Lung (tissue), 12 donors: ENCODE results near the gene CLDN9. TPM values are rescaled to one million over a fixed set of nuclear protein-coding genes. Genes with fewer than 3 reads are reported as not detected.
"Not testable (repeated sequence)": the region's sequence is repeated elsewhere in the genome, so short reads cannot be mapped to it uniquely, and the experiment has no call there.

Source experiments
- ATAC-seq: fragments of 200-7000 bp; cut with Tn5 transposase; one replicate; pipeline ENCODE4 v1.9.1; 2020; ENCODE audit warnings: moderate number of reproducible peaks; ENCODE audit not compliant: insufficient read depth, low FRiP score
- DNase-seq, 3 donors: peaks; one replicate each; pipeline ENCODE4 v3.0.0-alpha.2; 2013 to 2017
- H3K27ac ChIP-seq, 2 donors: one replicate each; pipeline ENCODE4 v1.5.1; 2013; ENCODE audit warnings: mild to moderate bottlenecking in 2 of 2, moderate library complexity in 2 of 2, control low read depth in 1 of 2, inconsistent platforms in 1 of 2, low read depth in 1 of 2, low read length in 1 of 2
- H3K27me3 ChIP-seq, 3 donors: one replicate each; pipeline ENCODE4 v1.5.1; 2013; ENCODE audit warnings: low read length in 2 of 3; ENCODE audit not compliant: control insufficient read depth in 3 of 3, insufficient read depth in 3 of 3
- H3K36me3 ChIP-seq, 4 donors: one replicate each; pipeline ENCODE4 v1.5.1; 2013; ENCODE audit warnings: low read length in 4 of 4, mild to moderate bottlenecking in 1 of 4, moderate library complexity in 1 of 4; ENCODE audit not compliant: control insufficient read depth in 4 of 4, insufficient read depth in 4 of 4
- H3K4me1 ChIP-seq, 5 donors: one replicate each; pipeline ENCODE4 v1.5.1; 2013; ENCODE audit warnings: low read length in 5 of 5, mild to moderate bottlenecking in 2 of 5, moderate library complexity in 1 of 5; ENCODE audit not compliant: control insufficient read depth in 5 of 5, insufficient read depth in 5 of 5
- H3K4me3 ChIP-seq: one replicate; pipeline ENCODE4 v1.5.1; 2013; ENCODE audit warnings: mild to moderate bottlenecking, control low read depth, moderate library complexity
- H3K9ac ChIP-seq, 2 donors: one replicate each; pipeline ENCODE4 v1.5.1; 2013; ENCODE audit warnings: low read length in 2 of 2, control low read depth in 1 of 2; ENCODE audit not compliant: insufficient read depth in 1 of 2
- H3K9me3 ChIP-seq, 4 donors: one replicate each; pipeline ENCODE4 v1.5.1; 2013; ENCODE audit warnings: low read length in 3 of 4, mild to moderate bottlenecking in 1 of 4, moderate library complexity in 1 of 4; ENCODE audit not compliant: control insufficient read depth in 4 of 4, insufficient read depth in 3 of 4
- WGBS, 2 donors: extraction: QIAGEN DNeasy Blood & Tissue Kit; methylation state at CpG; one replicate each; pipeline ENCODE4 v1.1.7; 2013; 5-methylcytosine and 5-hydroxymethylcytosine counted together
- polyA plus RNA-seq, 2 donors: library from polyadenylated mRNA; stranded (reverse); fragments of 200-250 nt; gene quantifications; one replicate each; pipeline ENCODE4 v1.2.1, GENCODE V29; 2013
- total RNA-seq, 2 donors: library from RNA; depleted of rRNA in 1 of 2; stranded (reverse); fragments of >200 nt in 1 of 2; gene quantifications; one replicate each; pipeline ENCODE4 v1.2.1, GENCODE V29; 2014 to 2021
- TF ChIP-seq, protein P1 (sequence below): IDR thresholded peaks from 2 replicates; pipeline ENCODE4 v1.5.1; 2012; ENCODE audit warnings: mild to moderate bottlenecking; ENCODE audit errors: control extremely low read depth, extremely low read depth
- donor health status: control.
- donor health status: control.
- donor health status: Bipolar disorder and iron deficiency.
- donor health status: healthy.
- donor health status: DM: yes; HTN: yes; CAD: no.

CLDN9 gene
- total and polyA plus RNA-seq, 4 donors: 0.91 to 5.3 (median 1.3) TPM

DNA sequence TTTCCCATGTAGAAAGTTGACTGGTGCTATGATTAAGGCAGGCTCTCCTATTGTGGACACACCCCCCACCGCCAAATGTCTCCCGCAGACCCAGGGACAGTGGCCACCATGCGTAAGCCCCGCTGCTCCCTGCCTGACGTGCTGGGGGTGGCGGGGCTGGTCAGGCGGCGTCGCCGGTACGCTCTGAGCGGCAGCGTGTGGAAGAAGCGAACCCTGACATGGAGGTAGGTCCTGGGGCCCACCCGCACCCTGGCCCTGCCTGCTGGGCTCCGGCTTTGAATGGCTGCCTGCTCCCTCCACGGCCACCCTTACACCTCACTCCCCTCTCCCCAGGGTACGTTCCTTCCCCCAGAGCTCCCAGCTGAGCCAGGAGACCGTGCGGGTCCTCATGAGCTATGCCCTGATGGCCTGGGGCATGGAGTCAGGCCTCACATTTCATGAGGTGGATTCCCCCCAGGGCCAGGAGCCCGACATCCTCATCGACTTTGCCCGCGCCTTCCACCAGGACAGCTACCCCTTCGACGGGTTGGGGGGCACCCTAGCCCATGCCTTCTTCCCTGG, 37.3 kb downstream of the CLDN9 start:
- H3K4me1 ChIP-seq: peaks cover 0 to 6% (median 3%) of the 10 kb centered on the region in 5 donors
- no peak overlapping the region for H3K4me3 ChIP-seq
- TF ChIP-seq, protein P1, sequence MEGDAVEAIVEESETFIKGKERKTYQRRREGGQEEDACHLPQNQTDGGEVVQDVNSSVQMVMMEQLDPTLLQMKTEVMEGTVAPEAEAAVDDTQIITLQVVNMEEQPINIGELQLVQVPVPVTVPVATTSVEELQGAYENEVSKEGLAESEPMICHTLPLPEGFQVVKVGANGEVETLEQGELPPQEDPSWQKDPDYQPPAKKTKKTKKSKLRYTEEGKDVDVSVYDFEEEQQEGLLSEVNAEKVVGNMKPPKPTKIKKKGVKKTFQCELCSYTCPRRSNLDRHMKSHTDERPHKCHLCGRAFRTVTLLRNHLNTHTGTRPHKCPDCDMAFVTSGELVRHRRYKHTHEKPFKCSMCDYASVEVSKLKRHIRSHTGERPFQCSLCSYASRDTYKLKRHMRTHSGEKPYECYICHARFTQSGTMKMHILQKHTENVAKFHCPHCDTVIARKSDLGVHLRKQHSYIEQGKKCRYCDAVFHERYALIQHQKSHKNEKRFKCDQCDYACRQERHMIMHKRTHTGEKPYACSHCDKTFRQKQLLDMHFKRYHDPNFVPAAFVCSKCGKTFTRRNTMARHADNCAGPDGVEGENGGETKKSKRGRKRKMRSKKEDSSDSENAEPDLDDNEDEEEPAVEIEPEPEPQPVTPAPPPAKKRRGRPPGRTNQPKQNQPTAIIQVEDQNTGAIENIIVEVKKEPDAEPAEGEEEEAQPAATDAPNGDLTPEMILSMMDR: no peak
- DNase-seq (no peak), ATAC-seq (no peak)
- WGBS, 2 donors: 79 to 86% methylated on average over 26 of the region's 26 CpGs
- no peaks in the 10 kb centered on the region for H3K9me3 ChIP-seq
- H3K27me3 ChIP-seq: peaks cover 0 to 34% (median 29%) of the 10 kb centered on the region in 3 donors
- no peak overlapping the region for H3K9ac ChIP-seq
- H3K36me3 ChIP-seq: no peaks in the 10 kb centered on the region
- no peak overlapping the region for H3K27ac ChIP-seq

DNA sequence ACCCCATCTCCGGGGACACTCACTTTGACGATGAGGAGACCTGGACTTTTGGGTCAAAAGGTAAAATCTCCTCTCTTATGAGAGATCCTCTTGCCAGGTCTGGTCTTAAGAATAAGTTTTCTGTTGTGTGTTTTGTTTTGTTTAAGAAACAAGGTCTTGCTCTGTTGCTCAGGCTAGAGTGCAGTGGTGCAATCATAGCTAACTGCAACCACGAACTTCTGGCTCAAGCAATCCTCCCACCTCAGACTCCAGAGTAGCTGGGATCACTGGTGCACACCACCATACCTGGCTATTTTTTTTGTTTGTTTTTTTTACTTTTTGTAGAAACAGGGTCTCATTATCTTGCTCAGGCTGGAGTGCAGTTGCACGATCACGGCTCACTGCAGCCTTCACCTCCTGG, 37.8 kb downstream of the CLDN9 start:
- peaks cover 0 to 31% (median 26%) of the 10 kb centered on the region in 3 donors for H3K27me3 ChIP-seq
- no peak for ATAC-seq

DNA sequence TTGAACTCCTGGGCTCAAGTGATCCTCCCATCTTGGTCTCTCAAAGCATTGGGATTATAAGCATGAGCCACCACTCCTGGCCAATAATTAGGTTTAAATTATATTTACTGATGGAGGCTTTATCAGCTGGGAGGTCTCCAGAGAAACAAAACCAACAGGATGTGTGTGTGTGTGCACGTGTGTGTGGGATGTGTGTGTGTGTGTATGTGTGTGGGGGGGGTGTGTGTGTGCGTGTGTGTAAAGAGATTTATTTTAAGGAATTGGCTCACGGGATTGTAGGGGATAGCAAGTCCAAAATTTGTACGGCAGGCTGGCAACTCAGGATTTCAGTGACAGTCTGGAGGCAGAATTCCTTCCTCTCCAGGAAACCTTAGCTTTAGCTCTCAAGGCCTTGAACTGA, 38.3 kb downstream of the CLDN9 start:
- Histone ChIP-seq H3K4me3 (no peak overlapping the region), H3K27me3 (peaks cover 0 to 28% (median 26%) of the 10 kb centered on the region in 3 donors), H3K27ac (no peak overlapping the region), H3K9me3 (no peaks in the 10 kb centered on the region), H3K4me1 (peaks cover 0 to 4% (median 2%) of the 10 kb centered on the region in 5 donors), H3K9ac (no peak overlapping the region), H3K36me3 (no peaks in the 10 kb centered on the region)
- no peak for DNase-seq
- 22 to 30% methylated on average over 4 of the region's 4 CpGs for WGBS, 2 donors
- no peak for ATAC-seq
- TF ChIP-seq, protein P1: no peak

More for the DNA sequence above, 37.8 kb downstream of the CLDN9 start:
- Histone ChIP-seq H3K4me1 (peaks cover 0 to 6% (median 3%) of the 10 kb centered on the region in 5 donors), H3K36me3 (no peaks in the 10 kb centered on the region), H3K9me3 (no peaks in the 10 kb centered on the region), H3K4me3 (no peak overlapping the region), H3K27ac (no peak overlapping the region), H3K9ac (no peak overlapping the region)
- TF ChIP-seq, protein P1: no peak
- WGBS, 2 donors: 71 to 80% methylated on average over 5 of the region's 5 CpGs
- DNase-seq: no peak

DNA sequence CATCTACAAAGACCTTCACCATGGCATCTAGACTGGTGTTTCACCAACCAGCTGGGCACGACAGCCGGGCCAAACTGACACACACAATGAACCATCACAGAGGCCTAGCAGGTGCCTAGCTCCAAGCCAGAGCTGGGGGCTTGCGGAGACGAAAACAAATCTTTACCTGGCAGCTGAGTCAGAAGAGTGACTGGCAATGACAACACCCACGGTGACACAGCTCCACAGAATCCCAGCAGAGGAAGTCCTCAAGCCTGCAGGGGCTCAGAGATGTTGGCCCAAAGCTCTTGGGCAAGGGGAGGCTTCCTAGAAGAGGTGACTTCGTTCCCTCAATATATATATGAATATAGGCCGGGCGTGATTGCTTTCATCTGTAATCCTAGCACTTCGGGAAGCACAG, 38.8 kb downstream of the CLDN9 start:
- peaks cover 0 to 26% (median 25%) of the 10 kb centered on the region in 3 donors for H3K27me3 ChIP-seq
- H3K36me3 ChIP-seq: no peaks in the 10 kb centered on the region
- H3K4me1 ChIP-seq: peaks cover 0 to 2% (median 0%) of the 10 kb centered on the region in 5 donors
- no peak for DNase-seq
- TF ChIP-seq, protein P1: no peak
- 48 to 55% methylated on average over 9 of the region's 9 CpGs for WGBS, 2 donors
- H3K9ac ChIP-seq: no peak overlapping the region
- no peaks in the 10 kb centered on the region for H3K9me3 ChIP-seq
- ATAC-seq: no peak
- H3K27ac ChIP-seq: no peak overlapping the region
- H3K4me3 ChIP-seq: no peak overlapping the region

DNA sequence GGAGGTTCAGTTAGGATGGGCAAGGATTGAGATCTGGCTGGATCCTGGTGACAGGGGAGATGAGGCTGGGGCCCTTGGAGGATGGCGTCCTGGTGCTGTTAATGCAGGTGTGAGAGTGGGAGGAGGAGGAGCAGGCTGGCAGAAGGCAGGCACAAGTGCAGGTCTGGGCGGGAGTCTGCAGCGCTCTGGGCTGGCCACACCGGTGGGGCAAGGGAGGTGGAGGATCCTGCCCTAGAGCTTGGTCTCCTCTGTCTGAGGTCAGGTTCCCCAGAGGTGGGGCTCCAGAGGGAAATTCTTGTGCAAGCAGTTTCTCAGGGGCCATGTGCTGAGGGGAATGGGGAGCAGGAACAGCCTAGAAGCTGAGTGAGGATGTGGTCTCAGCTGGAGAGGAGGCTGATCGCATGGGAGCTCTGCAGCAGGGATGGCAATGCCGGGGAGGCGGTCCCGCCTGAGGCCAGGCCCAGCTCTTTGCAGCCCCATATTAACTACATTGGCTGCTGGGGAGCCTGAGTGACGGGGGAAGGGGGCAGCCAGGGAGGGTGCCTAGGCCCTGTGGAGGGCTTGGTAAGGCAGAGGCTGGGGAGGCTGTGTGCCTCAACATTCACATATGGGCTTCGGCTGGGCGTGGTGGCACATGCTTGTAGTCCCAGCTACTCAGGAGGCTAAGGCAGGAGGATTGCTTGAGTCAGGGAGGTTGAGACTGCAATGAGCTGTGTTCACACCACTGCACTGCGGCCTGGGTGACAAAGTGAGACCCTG, 40.0 kb downstream of the CLDN9 start:
- H3K9me3 ChIP-seq, H3K36me3 ChIP-seq, H3K4me1 ChIP-seq, H3K27ac ChIP-seq, H3K4me3 ChIP-seq, ATAC-seq, H3K9ac ChIP-seq, DNase-seq: not testable (repeated sequence)
- 58 to 75% methylated on average over 9 to 11 of the region's 12 CpGs for WGBS, 2 donors
- H3K27me3 ChIP-seq: peaks cover 0 to 17% (median 15%) of the 10 kb centered on the region in 3 donors
